ENCODE data around the gene C17orf58. TPM values are rescaled to one million over a fixed set of nuclear protein-coding genes. Genes with fewer than 3 reads are reported as not detected.

Gene C17orf58
- polyA plus RNA-seq, 1 donor from 2014 or later, result 1.6 TPM

- H3K36me3 Mint-ChIP-seq, result peaks cover 6% of the 10 kb centered on the region
Measured at GRCh38 chr17:67947325-67947813, 48.9 kb downstream of the C17orf58 start.

GRCh38 chr17:67946513-67946912 is 49.8 kb downstream of the C17orf58 start:
- Mint-ChIP-seq H3K9me3 (no peaks in the 10 kb centered on the region), H3K36me3 (peaks cover 6% of the 10 kb centered on the region), H3K27ac (no peak overlapping the region)

More at GRCh38 chr17:67947325-67947813, 48.9 kb downstream of the C17orf58 start:
- Mint-ChIP-seq H3K4me3 (no peak overlapping the region), H3K9me3 (no peaks in the 10 kb centered on the region), H3K27me3 (no peaks in the 10 kb centered on the region), H3K4me1 (no peaks in the 10 kb centered on the region), H3K27ac (no peak overlapping the region)

GRCh38 chr17:67944035-67944434 is 52.2 kb downstream of the C17orf58 start:
- H3K27ac Mint-ChIP-seq, result no peak overlapping the region
- no peaks in the 10 kb centered on the region for H3K9me3 Mint-ChIP-seq
- no peaks in the 10 kb centered on the region for H3K27me3 Mint-ChIP-seq
- no peak overlapping the region for H3K4me3 Mint-ChIP-seq
- H3K36me3 Mint-ChIP-seq, result peaks cover 6% of the 10 kb centered on the region
- H3K4me1 Mint-ChIP-seq, result no peaks in the 10 kb centered on the region

More at GRCh38 chr17:67946513-67946912, 49.8 kb downstream of the C17orf58 start:
- Mint-ChIP-seq H3K27me3 (no peaks in the 10 kb centered on the region), H3K4me3 (no peak overlapping the region), H3K4me1 (no peaks in the 10 kb centered on the region)

GRCh38 chr17:67942810-67943209 is 53.5 kb downstream of the C17orf58 start:
- Mint-ChIP-seq H3K27me3 (no peaks in the 10 kb centered on the region), H3K36me3 (peaks cover 5% of the 10 kb centered on the region), H3K27ac (no peak overlapping the region), H3K4me1 (no peaks in the 10 kb centered on the region), H3K4me3 (no peak overlapping the region), H3K9me3 (no peaks in the 10 kb centered on the region)

Other genes with a start within 250 kb of the C17orf58 start
- 21.6 TPM for gene BPTF, start 171.0 kb downstream of the C17orf58 start, polyA plus RNA-seq
- gene KPNA2, start 39.3 kb upstream of the C17orf58 start, polyA plus RNA-seq, result 32.3 TPM